ENCODE results near the gene PCNX4. TPM values are rescaled to one million over a fixed set of nuclear protein-coding genes. Genes with fewer than 3 reads are reported as not detected.

Gene PCNX4
- total RNA-seq, 1 donor from 2014 or later: 57.2 TPM

DNA sequence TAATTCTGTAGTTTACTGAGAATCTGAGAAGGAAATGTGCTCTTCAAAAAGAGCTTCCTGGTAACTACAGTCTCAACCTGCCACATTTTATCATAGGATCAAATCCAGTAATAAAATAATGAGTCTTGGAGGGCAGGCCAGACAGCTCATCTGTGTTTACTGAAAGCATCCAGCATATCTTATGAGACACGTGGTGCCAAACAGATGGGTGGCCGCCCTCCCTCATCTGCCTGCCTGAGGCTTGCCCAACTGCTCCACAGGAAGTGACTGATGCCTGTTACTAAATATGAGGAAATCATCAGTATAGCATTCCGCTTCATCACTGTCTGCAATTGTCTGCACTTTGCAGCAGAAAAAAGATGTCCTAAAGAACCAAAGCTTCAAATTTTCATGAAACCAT, 60.0 kb downstream of the PCNX4 start:
- no peaks in the 10 kb centered on the region for H3K9me3 Mint-ChIP-seq (ENCODE audit: low read depth)
- peak overlapping the region; percentile 83 for H3K27ac Mint-ChIP-seq (ENCODE audit: unreplicated experiment)
- H3K4me1 Mint-ChIP-seq (ENCODE audit: low read depth): peaks cover 12% of the 10 kb centered on the region

DNA sequence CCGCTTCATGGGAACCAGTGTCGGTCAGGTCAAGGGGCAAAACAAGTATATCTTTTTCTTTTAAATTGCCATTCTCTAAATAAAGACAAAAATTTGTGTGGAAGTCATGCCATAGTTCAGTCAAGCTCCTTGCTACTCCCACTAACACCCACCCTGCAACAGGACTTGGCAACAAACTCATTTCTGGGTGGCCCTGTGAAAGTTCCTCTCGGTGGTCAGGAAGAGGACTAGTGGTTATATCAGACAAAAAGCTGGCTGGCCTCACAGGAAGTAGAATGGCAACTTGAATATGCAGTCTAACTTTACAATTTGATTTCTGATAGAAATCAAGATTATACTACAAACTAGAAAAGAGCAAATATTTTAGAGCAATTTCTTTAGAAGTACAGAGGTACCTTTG, 62.3 kb downstream of the PCNX4 start:
- Mint-ChIP-seq H3K27me3 (ENCODE audit: low read depth) (no peaks in the 10 kb centered on the region), H3K36me3 (ENCODE audit: low read depth) (peaks cover 19% of the 10 kb centered on the region), H3K9me3 (ENCODE audit: low read depth) (no peaks in the 10 kb centered on the region), H3K4me3 (ENCODE audit: unreplicated experiment) (no peak overlapping the region), H3K4me1 (ENCODE audit: low read depth) (peaks cover 12% of the 10 kb centered on the region), H3K27ac (ENCODE audit: unreplicated experiment) (peak overlapping the region; percentile 32)
- no peak for DNase-seq (ENCODE audit: low spot score)
- TF ChIP-seq, protein P1, sequence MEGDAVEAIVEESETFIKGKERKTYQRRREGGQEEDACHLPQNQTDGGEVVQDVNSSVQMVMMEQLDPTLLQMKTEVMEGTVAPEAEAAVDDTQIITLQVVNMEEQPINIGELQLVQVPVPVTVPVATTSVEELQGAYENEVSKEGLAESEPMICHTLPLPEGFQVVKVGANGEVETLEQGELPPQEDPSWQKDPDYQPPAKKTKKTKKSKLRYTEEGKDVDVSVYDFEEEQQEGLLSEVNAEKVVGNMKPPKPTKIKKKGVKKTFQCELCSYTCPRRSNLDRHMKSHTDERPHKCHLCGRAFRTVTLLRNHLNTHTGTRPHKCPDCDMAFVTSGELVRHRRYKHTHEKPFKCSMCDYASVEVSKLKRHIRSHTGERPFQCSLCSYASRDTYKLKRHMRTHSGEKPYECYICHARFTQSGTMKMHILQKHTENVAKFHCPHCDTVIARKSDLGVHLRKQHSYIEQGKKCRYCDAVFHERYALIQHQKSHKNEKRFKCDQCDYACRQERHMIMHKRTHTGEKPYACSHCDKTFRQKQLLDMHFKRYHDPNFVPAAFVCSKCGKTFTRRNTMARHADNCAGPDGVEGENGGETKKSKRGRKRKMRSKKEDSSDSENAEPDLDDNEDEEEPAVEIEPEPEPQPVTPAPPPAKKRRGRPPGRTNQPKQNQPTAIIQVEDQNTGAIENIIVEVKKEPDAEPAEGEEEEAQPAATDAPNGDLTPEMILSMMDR (IDR thresholded peaks at IDR 0.05): no peak

More for the DNA sequence above, 60.0 kb downstream of the PCNX4 start:
- Mint-ChIP-seq H3K36me3 (ENCODE audit: low read depth) (peaks cover 21% of the 10 kb centered on the region), H3K4me3 (ENCODE audit: unreplicated experiment) (no peak overlapping the region), H3K27me3 (ENCODE audit: low read depth) (no peaks in the 10 kb centered on the region)
- no peak for DNase-seq (ENCODE audit: low spot score)
- TF ChIP-seq, protein P1 (IDR thresholded peaks at IDR 0.05): no peak

DNA sequence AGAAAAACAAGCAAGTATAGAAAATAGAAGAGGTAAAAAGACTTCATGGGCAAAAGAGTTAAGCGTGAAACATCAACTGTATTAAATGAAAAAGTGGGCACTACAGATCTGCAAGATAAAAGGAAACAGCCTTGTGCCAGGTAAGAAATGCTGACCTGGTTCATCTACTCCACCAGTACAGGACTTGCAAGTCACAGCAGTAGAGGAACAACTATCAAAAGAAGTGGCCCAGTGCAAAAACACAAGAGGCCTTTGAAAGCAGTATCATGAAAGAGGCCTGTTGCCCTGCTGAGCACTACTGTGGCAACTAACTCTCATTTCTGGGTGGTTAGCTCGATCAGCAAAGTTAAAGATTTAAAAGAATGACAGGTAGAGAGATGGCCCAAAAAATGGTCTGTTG, 62.9 kb downstream of the PCNX4 start:
- no peak overlapping the region for H3K27ac Mint-ChIP-seq (ENCODE audit: unreplicated experiment)
- no peaks in the 10 kb centered on the region for H3K9me3 Mint-ChIP-seq (ENCODE audit: low read depth)
- H3K4me3 Mint-ChIP-seq (ENCODE audit: unreplicated experiment): no peak overlapping the region
- no peak for DNase-seq (ENCODE audit: low spot score)
- TF ChIP-seq, protein P1 (IDR thresholded peaks at IDR 0.05): no peak
- H3K36me3 Mint-ChIP-seq (ENCODE audit: low read depth): peaks cover 19% of the 10 kb centered on the region
- H3K4me1 Mint-ChIP-seq (ENCODE audit: low read depth): peaks cover 16% of the 10 kb centered on the region
- no peaks in the 10 kb centered on the region for H3K27me3 Mint-ChIP-seq (ENCODE audit: low read depth)

GRCh38 chr14:60160422-60160821, 68.7 kb downstream of the PCNX4 start:
- DNase-seq (ENCODE audit: low spot score): no peak
- no peak overlapping the region for H3K4me3 Mint-ChIP-seq (ENCODE audit: unreplicated experiment)
- H3K27ac Mint-ChIP-seq (ENCODE audit: unreplicated experiment): no peak overlapping the region
- H3K27me3 Mint-ChIP-seq (ENCODE audit: low read depth): no peaks in the 10 kb centered on the region
- TF ChIP-seq, protein P1 (IDR thresholded peaks at IDR 0.05): no peak
- H3K9me3 Mint-ChIP-seq (ENCODE audit: low read depth): no peaks in the 10 kb centered on the region
- H3K4me1 Mint-ChIP-seq (ENCODE audit: low read depth): peaks cover 23% of the 10 kb centered on the region
- H3K36me3 Mint-ChIP-seq (ENCODE audit: low read depth): peaks cover 2% of the 10 kb centered on the region

GRCh38 chr14:60161196-60162107, 69.7 kb downstream of the PCNX4 start:
- H3K27ac Mint-ChIP-seq (ENCODE audit: unreplicated experiment): peak overlapping the region; percentile 45
- peaks cover 33% of the 10 kb centered on the region for H3K4me1 Mint-ChIP-seq (ENCODE audit: low read depth)
- H3K36me3 Mint-ChIP-seq (ENCODE audit: low read depth): no peaks in the 10 kb centered on the region
- DNase-seq (ENCODE audit: low spot score): no peak
- H3K9me3 Mint-ChIP-seq (ENCODE audit: low read depth): no peaks in the 10 kb centered on the region
- no peaks in the 10 kb centered on the region for H3K27me3 Mint-ChIP-seq (ENCODE audit: low read depth)
- H3K4me3 Mint-ChIP-seq (ENCODE audit: unreplicated experiment): no peak overlapping the region
- TF ChIP-seq, protein P1 (IDR thresholded peaks at IDR 0.05): no peak

Data from chondrocyte (in vitro differentiated cells).